ENCODE measurements around the gene EEFSEC.
A peak's percentile ranks its signal among the peaks of the same experiment; 100 is the strongest.

EEFSEC gene

GRCh38 chr3:128203169-128203568, 49.9 kb downstream of the EEFSEC start:
- Mint-ChIP-seq H3K4me1 (peaks cover 8% of the 10 kb centered on the region), H3K4me3 (no peak overlapping the region), H3K27me3 (no peaks in the 10 kb centered on the region), H3K36me3 (peaks cover 16% of the 10 kb centered on the region), H3K9me3 (no peaks in the 10 kb centered on the region), H3K27ac (no peak overlapping the region)
- ATAC-seq (ENCODE audit: low read depth) (no peak), DNase-seq (ENCODE audit: low spot score in 2 of 2) (no peak)

GRCh38 chr3:128205558-128206145, 52.4 kb downstream of the EEFSEC start:
- Mint-ChIP-seq H3K4me3 (no peak overlapping the region), H3K9me3 (no peaks in the 10 kb centered on the region), H3K27me3 (no peaks in the 10 kb centered on the region), H3K4me1 (peaks cover 11% of the 10 kb centered on the region), H3K27ac (peak overlapping the region; percentile 56), H3K36me3 (peaks cover 13% of the 10 kb centered on the region)
- ATAC-seq (ENCODE audit: low read depth) (no peak), DNase-seq (ENCODE audit: low spot score in 2 of 2) (no peak)

- Mint-ChIP-seq H3K27ac (no peak overlapping the region), H3K36me3 (peaks cover 6% of the 10 kb centered on the region), H3K27me3 (no peaks in the 10 kb centered on the region), H3K4me3 (no peak overlapping the region), H3K9me3 (no peaks in the 10 kb centered on the region), H3K4me1 (peaks cover 11% of the 10 kb centered on the region)
- DNase-seq (ENCODE audit: low spot score in 2 of 2) (no peak), ATAC-seq (ENCODE audit: low read depth) (no peak)
These were observed 54.7 kb downstream of the EEFSEC start for GRCh38 chr3:128207951-128208350.

GRCh38 chr3:128210711-128211110, 57.4 kb downstream of the EEFSEC start:
- H3K27ac Mint-ChIP-seq, result no peak overlapping the region
- no peak overlapping the region for H3K4me3 Mint-ChIP-seq
- H3K36me3 Mint-ChIP-seq, result peaks cover 2% of the 10 kb centered on the region
- no peak for ATAC-seq (ENCODE audit: low read depth)
- DNase-seq (ENCODE audit: low spot score in 2 of 2), result no peak
- no peaks in the 10 kb centered on the region for H3K27me3 Mint-ChIP-seq
- no peaks in the 10 kb centered on the region for H3K9me3 Mint-ChIP-seq
- H3K4me1 Mint-ChIP-seq, result peaks cover 13% of the 10 kb centered on the region

GRCh38 chr3:128214056-128214455, 60.8 kb downstream of the EEFSEC start:
- no peaks in the 10 kb centered on the region for H3K9me3 Mint-ChIP-seq
- H3K4me1 Mint-ChIP-seq, result peaks cover 11% of the 10 kb centered on the region
- no peak overlapping the region for H3K4me3 Mint-ChIP-seq
- H3K27ac Mint-ChIP-seq, result no peak overlapping the region
- DNase-seq (ENCODE audit: low spot score in 2 of 2) (no peak), ATAC-seq (ENCODE audit: low read depth) (no peak)
- peaks cover 11% of the 10 kb centered on the region for H3K36me3 Mint-ChIP-seq
- H3K27me3 Mint-ChIP-seq, result no peaks in the 10 kb centered on the region

- no peak overlapping the region for H3K4me3 Mint-ChIP-seq
- H3K27ac Mint-ChIP-seq, result no peak overlapping the region
- no peaks in the 10 kb centered on the region for H3K27me3 Mint-ChIP-seq
- DNase-seq (ENCODE audit: low spot score in 2 of 2), result no peak
- H3K4me1 Mint-ChIP-seq, result peaks cover 11% of the 10 kb centered on the region
- no peaks in the 10 kb centered on the region for H3K9me3 Mint-ChIP-seq
- ATAC-seq (ENCODE audit: low read depth), result no peak
- H3K36me3 Mint-ChIP-seq, result peaks cover 19% of the 10 kb centered on the region
These were observed 62.0 kb downstream of the EEFSEC start for GRCh38 chr3:128215290-128215689.

GRCh38 chr3:128215800-128216495, 62.7 kb downstream of the EEFSEC start:
- peaks cover 11% of the 10 kb centered on the region for H3K4me1 Mint-ChIP-seq
- peaks cover 25% of the 10 kb centered on the region for H3K36me3 Mint-ChIP-seq
- no peak overlapping the region for H3K27ac Mint-ChIP-seq
- H3K9me3 Mint-ChIP-seq, result peaks cover 1% of the 10 kb centered on the region
- no peak for DNase-seq (ENCODE audit: low spot score in 2 of 2)
- H3K4me3 Mint-ChIP-seq, result no peak overlapping the region
- no peaks in the 10 kb centered on the region for H3K27me3 Mint-ChIP-seq
- no peak for ATAC-seq (ENCODE audit: low read depth)

- Mint-ChIP-seq H3K36me3 (peaks cover 33% of the 10 kb centered on the region), H3K4me1 (peaks cover 11% of the 10 kb centered on the region), H3K27me3 (no peaks in the 10 kb centered on the region), H3K9me3 (peaks cover 5% of the 10 kb centered on the region), H3K27ac (no peak overlapping the region), H3K4me3 (no peak overlapping the region)
- ATAC-seq (ENCODE audit: low read depth) (no peak), DNase-seq (ENCODE audit: low spot score in 2 of 2) (no peak)
These were observed 64.6 kb downstream of the EEFSEC start for GRCh38 chr3:128217702-128218547.

- H3K9me3 Mint-ChIP-seq, result peaks cover 7% of the 10 kb centered on the region
- no peak overlapping the region for H3K4me3 Mint-ChIP-seq
- DNase-seq (ENCODE audit: low spot score in 2 of 2) (no peak), ATAC-seq (ENCODE audit: low read depth) (no peak)
- H3K27ac Mint-ChIP-seq, result no peak overlapping the region
- H3K36me3 Mint-ChIP-seq, result peaks cover 35% of the 10 kb centered on the region
- peaks cover 11% of the 10 kb centered on the region for H3K4me1 Mint-ChIP-seq
- no peaks in the 10 kb centered on the region for H3K27me3 Mint-ChIP-seq
These were observed 65.4 kb downstream of the EEFSEC start for GRCh38 chr3:128218548-128219257.

- H3K27ac Mint-ChIP-seq, result no peak overlapping the region
- H3K27me3 Mint-ChIP-seq, result no peaks in the 10 kb centered on the region
- ATAC-seq (ENCODE audit: low read depth), result no peak
- DNase-seq (ENCODE audit: low spot score in 2 of 2), result no peak
- peaks cover 8% of the 10 kb centered on the region for H3K9me3 Mint-ChIP-seq
- H3K36me3 Mint-ChIP-seq, result peaks cover 35% of the 10 kb centered on the region
- no peak overlapping the region for H3K4me3 Mint-ChIP-seq
- peaks cover 8% of the 10 kb centered on the region for H3K4me1 Mint-ChIP-seq
These were observed 68.0 kb downstream of the EEFSEC start for GRCh38 chr3:128221328-128221727.

GRCh38 chr3:128222796-128223385, 69.6 kb downstream of the EEFSEC start:
- Mint-ChIP-seq H3K4me3 (no peak overlapping the region), H3K4me1 (no peaks in the 10 kb centered on the region), H3K27ac (no peak overlapping the region), H3K27me3 (no peaks in the 10 kb centered on the region), H3K36me3 (peaks cover 34% of the 10 kb centered on the region), H3K9me3 (peaks cover 8% of the 10 kb centered on the region)
- DNase-seq (ENCODE audit: low spot score in 2 of 2) (no peak), ATAC-seq (ENCODE audit: low read depth) (no peak)

GRCh38 chr3:128226186-128226725, 73.0 kb downstream of the EEFSEC start:
- H3K4me1 Mint-ChIP-seq, result peaks cover 3% of the 10 kb centered on the region
- H3K4me3 Mint-ChIP-seq, result no peak overlapping the region
- ATAC-seq (ENCODE audit: low read depth), result no peak
- H3K27ac Mint-ChIP-seq, result no peak overlapping the region
- H3K27me3 Mint-ChIP-seq, result no peaks in the 10 kb centered on the region
- H3K36me3 Mint-ChIP-seq, result peaks cover 9% of the 10 kb centered on the region
- H3K9me3 Mint-ChIP-seq, result peaks cover 5% of the 10 kb centered on the region
- DNase-seq (ENCODE audit: low spot score in 2 of 2), result no peak

GRCh38 chr3:128226795-128227395, 73.6 kb downstream of the EEFSEC start:
- Mint-ChIP-seq H3K4me1 (peaks cover 3% of the 10 kb centered on the region), H3K4me3 (no peak overlapping the region), H3K36me3 (peaks cover 6% of the 10 kb centered on the region), H3K9me3 (peaks cover 5% of the 10 kb centered on the region), H3K27me3 (no peaks in the 10 kb centered on the region), H3K27ac (no peak overlapping the region)
- DNase-seq (ENCODE audit: low spot score in 2 of 2), result no peak
- no peak for ATAC-seq (ENCODE audit: low read depth)
